M059J (cell line): Measurements from ENCODE around the gene MFSD11. TPM values are rescaled to one million over a fixed set of nuclear protein-coding genes. Genes with fewer than 3 reads are reported as not detected.

Source experiments
- total RNA-seq: library from RNA; depleted of rRNA; stranded (reverse); fragments of >200 nt; shearing (Covaris generic); gene quantifications from 2 replicates; pipeline ENCODE4 v1.2.3, GENCODE V29; 2014; rRNA removed

MFSD11 gene
- total RNA-seq, 1 experiment from 2014 or later = 16.4 TPM

Other genes starting within 250 kb of the MFSD11 start
- 18.1 and 23.2 TPM in 2 replicates for gene RHBDF2, start 236.7 kb upstream of the MFSD11 start, total RNA-seq
- gene CYGB, start 200.4 kb upstream of the MFSD11 start, total RNA-seq = 0.62 TPM in 1 of 2 replicates, not detected in the other
- 0.02 and 1.4 TPM in 2 replicates for gene PRCD, start 198.1 kb upstream of the MFSD11 start, total RNA-seq
- gene ST6GALNAC2, start 152.3 kb upstream of the MFSD11 start, total RNA-seq = 2.1 and 5.9 TPM in 2 replicates
- gene ST6GALNAC1, start 94.4 kb upstream of the MFSD11 start, total RNA-seq = not detected in 2 replicates
- gene MXRA7, start 27.2 kb upstream of the MFSD11 start, total RNA-seq = 125 and 142 TPM in 2 replicates
- 28.6 and 40.5 TPM in 2 replicates for gene JMJD6, start 11.5 kb upstream of the MFSD11 start, total RNA-seq
- gene METTL23, start 11.3 kb upstream of the MFSD11 start, total RNA-seq = 41.0 and 60.8 TPM in 2 replicates
- gene SRSF2, start 788 bp upstream of the MFSD11 start, total RNA-seq = 225 and 289 TPM in 2 replicates
- gene MGAT5B, start 130.3 kb downstream of the MFSD11 start, total RNA-seq = 6.5 and 11.8 TPM in 2 replicates